GM12878 (cell line): ENCODE data around the gene CHMP1A. TPM values are rescaled to one million over a fixed set of nuclear protein-coding genes. Genes with fewer than 3 reads are reported as not detected.
A peak's percentile ranks its signal among the peaks of the same experiment; 100 is the strongest.

Source experiments
- BCLAF1 ChIP-seq: fragments of 450-650 bp; IDR thresholded peaks from 2 replicates; pipeline ENCODE4 v1.6.1; 2017; ENCODE audit warnings: antibody characterized with exemption, mild to moderate bottlenecking, moderate library complexity
- CEBPZ ChIP-seq: fragments of 150-350 bp; IDR thresholded peaks from 2 replicates; pipeline ENCODE4 v1.6.1; 2016; ENCODE audit warnings: low read depth, low read length
- E4F1 ChIP-seq: fragments of 450-650 bp; IDR thresholded peaks from 2 replicates; pipeline ENCODE4 v1.6.1; 2018; ENCODE audit warnings: borderline replicate concordance, mild to moderate bottlenecking; ENCODE audit not compliant: partially characterized antibody
- EED ChIP-seq: sonication (generic); IDR thresholded peaks from 2 replicates; pipeline ENCODE4 v1.6.1; 2016; ENCODE audit warnings: antibody characterized with exemption, low read depth
- FOXK2 ChIP-seq: fragments of 450-650 bp; IDR thresholded peaks from 2 replicates; pipeline ENCODE4 v1.6.1; 2017; ENCODE audit warnings: mild to moderate bottlenecking, moderate library complexity
- FOXM1 ChIP-seq: IDR thresholded peaks from 2 replicates; pipeline ENCODE4 v1.6.1; 2012; ENCODE audit warnings: low read depth, mild to moderate bottlenecking, inconsistent platforms, low read length, moderate library complexity
- IRF3 ChIP-seq: fragments of 450-650 bp; IDR thresholded peaks from 2 replicates; pipeline ENCODE4 v1.6.1; 2014; ENCODE audit warnings: mild to moderate bottlenecking
- NFXL1 ChIP-seq: fragments of 450-650 bp; IDR thresholded peaks from 2 replicates; pipeline ENCODE4 v1.6.1; 2017; ENCODE audit warnings: antibody characterized with exemption, mild to moderate bottlenecking, borderline replicate concordance
- RFX5 ChIP-seq: IDR thresholded peaks from 2 replicates; pipeline ENCODE4 v1.6.1; 2011; ENCODE audit warnings: low read depth, low read length, improper control_type of control experiment
- SKIL ChIP-seq: fragments of 450-650 bp; IDR thresholded peaks from 2 replicates; pipeline ENCODE4 v1.6.1; 2017; ENCODE audit warnings: mild to moderate bottlenecking, low read depth, inconsistent platforms; ENCODE audit not compliant: poor library complexity, severe bottlenecking
- TCF3 ChIP-seq: IDR thresholded peaks from 2 replicates; pipeline ENCODE4 v1.6.1; 2012; ENCODE audit warnings: low read depth, mild to moderate bottlenecking, low read length, borderline replicate concordance; ENCODE audit not compliant: insufficient read depth
- ZNF207 ChIP-seq: fragments of 450-650 bp; IDR thresholded peaks from 2 replicates; pipeline ENCODE4 v1.6.1; 2014; ENCODE audit warnings: antibody characterized with exemption, mild to moderate bottlenecking, borderline replicate concordance
- polyA plus RNA-seq, 11 experiments: library from polyadenylated mRNA; depleted of rRNA in 4 of 11; unstranded in 6 of 11; stranded (reverse) in 5 of 11; fragments of >200 nt; fragmentation: Nextera tagmentation in 4 of 11; fragmentation: Illumina TruSeq in 1 of 11; extraction: Ambion mirVana in 4 of 11; extraction: Trizol in 1 of 11; gene quantifications; 1 replicate in 1 of 11; 2 replicates in 10 of 11; pipeline versions ENCODE4 v1.2.1 to v1.2.3, GENCODE V29; 2011 to 2016; ENCODE audit warnings: inconsistent platforms in 2 of 11, missing spikeins in 2 of 11, low read depth in 1 of 11
- total RNA-seq, 4 experiments: library from RNA; depleted of rRNA in 3 of 4; stranded (reverse); fragments of >200 nt in 3 of 4; fragmentation: Illumina TruSeq in 1 of 4; extraction: Trizol in 1 of 4; gene quantifications; 2 replicates each; pipeline versions ENCODE4 v1.2.1 to v1.2.3, GENCODE V29; 2013 to 2021

The CHMP1A gene
- total and polyA plus RNA-seq, 10 of the 15 experiments (the other 5 are each of a cell fraction or from before 2014, with no cell fraction given): 1.0 to 86.7 (median 54.7) TPM

GRCh38 chr16:89657442-89658220 lies at the start of gene CHMP1A, which contains the start of gene SPATA33 (continued):
- TF ChIP-seq IRF3: no peak
- TF ChIP-seq SKIL: no peak
- TF ChIP-seq E4F1: peak; percentile 88
- TF ChIP-seq RFX5: no peak
- no peak; the same call in 1 of the 2 replicates for TF ChIP-seq ZNF207
- TF ChIP-seq EED: no peak
- TF ChIP-seq NFXL1: no peak
- no peak for TF ChIP-seq FOXM1
- TF ChIP-seq CEBPZ: no peak
- TF ChIP-seq BCLAF1: no peak
- TF ChIP-seq TCF3: 0 out of 2 replicates have a peak, but pooled peaks have one; percentile 42
- no peak for TF ChIP-seq FOXK2
